Endodermal cell (in vitro differentiated cells): ENCODE data around the gene SNX22. TPM values are rescaled to one million over a fixed set of nuclear protein-coding genes. Genes with fewer than 3 reads are reported as not detected.

Source experiments
- DNase-seq: peaks from one replicate; pipeline ENCODE4 v3.0.0-alpha.2; 2017
- H3K27ac ChIP-seq: 2 replicates; pipeline ENCODE4 v1.5.1; 2013; ENCODE audit warnings: mild to moderate bottlenecking, low read depth, low read length, moderate library complexity
- H3K27me3 ChIP-seq: 2 replicates; pipeline ENCODE4 v1.6.1; 2013; ENCODE audit warnings: mild to moderate bottlenecking, low read length, moderate library complexity; ENCODE audit not compliant: insufficient read depth, control insufficient read depth, poor library complexity, severe bottlenecking
- H3K36me3 ChIP-seq: 2 replicates; pipeline ENCODE4 v1.7.0; 2013; ENCODE audit warnings: mild to moderate bottlenecking, low read length, moderate library complexity; ENCODE audit not compliant: control insufficient read depth, insufficient read depth
- H3K4me1 ChIP-seq: one replicate; pipeline ENCODE4 v1.7.0; 2013; ENCODE audit warnings: low read length; ENCODE audit not compliant: control insufficient read depth, insufficient read depth
- H3K4me3 ChIP-seq: 2 replicates; pipeline ENCODE4 v1.5.1; 2013; ENCODE audit warnings: mild to moderate bottlenecking, low read length, moderate library complexity
- H3K9ac ChIP-seq: 2 replicates; pipeline ENCODE4 v1.6.1; 2013; ENCODE audit warnings: mild to moderate bottlenecking, low read length, moderate library complexity; ENCODE audit not compliant: poor library complexity, severe bottlenecking; ENCODE audit errors: extremely low read depth
- H3K9me3 ChIP-seq: 2 replicates; pipeline ENCODE4 v1.6.1; 2013; ENCODE audit warnings: mild to moderate bottlenecking, low read length, moderate library complexity; ENCODE audit not compliant: control insufficient read depth
- H3K27ac Mint-ChIP-seq: 2 replicates; pipeline ENCODE4 v1.8.0; 2020; ENCODE audit warnings: mixed read lengths
- H3K27me3 Mint-ChIP-seq: 2 replicates; pipeline ENCODE4 v1.8.0; 2021; ENCODE audit warnings: mild to moderate bottlenecking, mixed read lengths; ENCODE audit not compliant: insufficient read depth
- H3K36me3 Mint-ChIP-seq: 2 replicates; pipeline ENCODE4 v1.8.0; 2020; ENCODE audit warnings: low read depth, mixed read lengths
- H3K4me1 Mint-ChIP-seq: 2 replicates; pipeline ENCODE4 v1.8.0; 2020; ENCODE audit warnings: mixed read lengths
- H3K4me3 Mint-ChIP-seq: 2 replicates; pipeline ENCODE4 v1.8.0; 2020; ENCODE audit warnings: mild to moderate bottlenecking, moderate library complexity, mixed read lengths
- H3K9me3 Mint-ChIP-seq: 2 replicates; pipeline ENCODE4 v1.8.0; 2020; ENCODE audit warnings: mild to moderate bottlenecking, mixed read lengths
- CTCF ChIP-seq: fragments of 200-600 bp; sonication (generic); conservative IDR thresholded peaks from 2 replicates; pipeline ENCODE4 v1.5.0; 2021; ENCODE audit warnings: antibody characterized with exemption, mild to moderate bottlenecking
- WGBS, 2 experiments: methylation state at CpG; one replicate each; pipeline versions ENCODE4 v1.1.5 to v1.1.7; 2013; ENCODE audit warnings: missing lambda C conversion rate in 2 of 2, mixed read lengths in 1 of 2; ENCODE audit not compliant: insufficient coverage in 1 of 2, insufficient read length in 1 of 2; 5-methylcytosine and 5-hydroxymethylcytosine counted together
- total RNA-seq, 2 donors: library from RNA; stranded (reverse); fragmentation: NEBNext Ultra II Directional in 1 of 2; extraction: Animal tissue kit (Norgen Biotek cat#: 25700) in 1 of 2; gene quantifications; 2 replicates in 1 of 2; 3 replicates in 1 of 2; pipeline ENCODE4 v1.2.1, GENCODE V29; 2021

Gene SNX22
- total RNA-seq, 2 donors from 2014 or later: 1.6 to 2.6 TPM

GRCh38 chr15:64164436-64164835 is 12.9 kb downstream of the SNX22 start:
- peak overlapping the region; percentile 87 for H3K27ac Mint-ChIP-seq
- no peak overlapping the region for H3K27ac ChIP-seq
- no peak overlapping the region for H3K4me3 ChIP-seq
- H3K36me3 Mint-ChIP-seq: peaks cover 16% of the 10 kb centered on the region
- no peak for TF ChIP-seq CTCF
- peaks cover 13% of the 10 kb centered on the region for H3K4me1 ChIP-seq
- no peaks in the 10 kb centered on the region for H3K9me3 ChIP-seq
- no peaks in the 10 kb centered on the region for H3K27me3 Mint-ChIP-seq
- H3K4me3 Mint-ChIP-seq: no peak overlapping the region
- peaks cover 50% of the 10 kb centered on the region for H3K4me1 Mint-ChIP-seq
- no peak for DNase-seq
- no peaks in the 10 kb centered on the region for H3K9me3 Mint-ChIP-seq
- WGBS, 2 experiments: 84 to 90% methylated on average over 4 of the region's 4 CpGs
- H3K27me3 ChIP-seq: no peaks in the 10 kb centered on the region
- no peak overlapping the region for H3K9ac ChIP-seq
- peaks cover 10% of the 10 kb centered on the region for H3K36me3 ChIP-seq

- Mint-ChIP-seq H3K4me1 (peaks cover 45% of the 10 kb centered on the region), H3K27ac (no peak overlapping the region), H3K4me3 (no peak overlapping the region), H3K27me3 (no peaks in the 10 kb centered on the region), H3K36me3 (peaks cover 21% of the 10 kb centered on the region), H3K9me3 (no peaks in the 10 kb centered on the region)
- WGBS, 2 experiments: 95 to 96% methylated on average over 4 of the region's 5 CpGs
- TF ChIP-seq CTCF: no peak
- Histone ChIP-seq H3K36me3 (peaks cover 17% of the 10 kb centered on the region), H3K4me3 (no peak overlapping the region), H3K9ac (no peak overlapping the region), H3K4me1 (peaks cover 7% of the 10 kb centered on the region), H3K9me3 (no peaks in the 10 kb centered on the region), H3K27ac (no peak overlapping the region), H3K27me3 (no peaks in the 10 kb centered on the region)
- no peak for DNase-seq
Observed at GRCh38 chr15:64166102-64166890, 14.8 kb downstream of the SNX22 start.

GRCh38 chr15:64180235-64180824 is 28.8 kb downstream of the SNX22 start:
- no peaks in the 10 kb centered on the region for H3K9me3 ChIP-seq
- no peak for TF ChIP-seq CTCF
- Mint-ChIP-seq H3K4me3 (no peak overlapping the region), H3K27ac (no peak overlapping the region), H3K9me3 (no peaks in the 10 kb centered on the region), H3K36me3 (peaks cover 33% of the 10 kb centered on the region), H3K4me1 (peaks cover 2% of the 10 kb centered on the region), H3K27me3 (no peaks in the 10 kb centered on the region)
- H3K36me3 ChIP-seq: peaks cover 37% of the 10 kb centered on the region
- peak overlapping the region; percentile 27 for H3K27ac ChIP-seq
- H3K9ac ChIP-seq: no peak overlapping the region
- WGBS, 2 experiments: 83 to 87% methylated on average over 4 to 7 of the region's 8 CpGs
- H3K4me1 ChIP-seq: no peaks in the 10 kb centered on the region
- H3K4me3 ChIP-seq: no peak overlapping the region
- no peaks in the 10 kb centered on the region for H3K27me3 ChIP-seq
- DNase-seq: peak; percentile 71
